Measurements from ENCODE around the gene FNTB. TPM values are rescaled to one million over a fixed set of nuclear protein-coding genes. Genes with fewer than 3 reads are reported as not detected.

FNTB gene
- total and polyA plus RNA-seq, 9 of the 15 experiments (the other 6 are each of a cell fraction or from before 2014, with no cell fraction given): 6.9 to 23.2 (median 12.2) TPM

DNA sequence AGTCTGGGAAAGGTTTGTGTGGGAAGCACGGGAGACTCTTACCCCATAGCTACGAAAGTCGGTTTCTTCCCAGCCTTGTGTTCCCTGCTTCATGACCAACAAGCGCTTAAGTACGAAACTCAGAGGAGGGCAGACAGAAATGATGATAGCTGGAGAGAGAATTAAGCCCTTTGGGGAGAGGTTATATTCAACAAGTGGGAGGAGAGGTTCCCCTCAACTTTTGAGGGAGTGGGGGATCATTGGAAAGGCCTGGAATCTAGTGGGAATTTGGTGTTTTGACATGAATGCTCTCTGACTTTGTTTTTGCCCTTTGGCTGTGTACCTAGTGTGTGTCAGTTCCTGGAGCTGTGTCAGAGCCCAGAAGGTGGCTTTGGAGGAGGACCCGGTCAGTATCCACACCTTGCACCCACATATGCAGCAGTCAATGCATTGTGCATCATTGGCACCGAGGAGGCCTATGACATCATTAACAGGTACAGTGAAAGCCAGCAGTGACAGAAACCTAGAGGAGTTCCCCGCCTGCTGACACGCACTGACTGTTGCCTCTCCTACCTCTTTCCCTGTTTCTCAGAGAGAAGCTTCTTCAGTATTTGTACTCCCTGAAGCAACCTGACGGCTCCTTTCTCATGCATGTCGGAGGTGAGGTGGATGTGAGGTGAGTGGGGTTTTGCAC lies 40.6 kb downstream of the FNTB start (continued):
- no peak for TF ChIP-seq GABPB2 (CRISPR knock-in tag; conservative IDR thresholded peaks at IDR 0.05)
- TF ChIP-seq SMARCA4 (IDR thresholded peaks at IDR 0.05): no peak
- TF ChIP-seq, protein P1, sequence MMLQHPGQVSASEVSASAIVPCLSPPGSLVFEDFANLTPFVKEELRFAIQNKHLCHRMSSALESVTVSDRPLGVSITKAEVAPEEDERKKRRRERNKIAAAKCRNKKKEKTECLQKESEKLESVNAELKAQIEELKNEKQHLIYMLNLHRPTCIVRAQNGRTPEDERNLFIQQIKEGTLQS (IDR thresholded peaks at IDR 0.05): no peak
- TF ChIP-seq, protein P1 (CRISPR knock-in tag; conservative IDR thresholded peaks at IDR 0.05): no peak
- TF ChIP-seq L3MBTL2 (IDR thresholded peaks at IDR 0.05): no peak
- TF ChIP-seq, protein P2, sequence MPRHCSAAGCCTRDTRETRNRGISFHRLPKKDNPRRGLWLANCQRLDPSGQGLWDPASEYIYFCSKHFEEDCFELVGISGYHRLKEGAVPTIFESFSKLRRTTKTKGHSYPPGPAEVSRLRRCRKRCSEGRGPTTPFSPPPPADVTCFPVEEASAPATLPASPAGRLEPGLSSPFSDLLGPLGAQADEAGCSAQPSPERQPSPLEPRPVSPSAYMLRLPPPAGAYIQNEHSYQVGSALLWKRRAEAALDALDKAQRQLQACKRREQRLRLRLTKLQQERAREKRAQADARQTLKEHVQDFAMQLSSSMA (CRISPR knock-in tag; IDR thresholded peaks at IDR 0.05): no peak
- TF ChIP-seq CBX2 (IDR thresholded peaks at IDR 0.05; ENCODE audit: insufficient read depth, low read length, poor library complexity, severe bottlenecking): no peak
- TF ChIP-seq MYC (IDR thresholded peaks at IDR 0.05; ENCODE audit: low read depth, low read length): no peak
- no peak for TF ChIP-seq MYC (CRISPR knock-in tag; IDR thresholded peaks at IDR 0.05; ENCODE audit: borderline replicate concordance, low read depth)
- TF ChIP-seq, protein P3, sequence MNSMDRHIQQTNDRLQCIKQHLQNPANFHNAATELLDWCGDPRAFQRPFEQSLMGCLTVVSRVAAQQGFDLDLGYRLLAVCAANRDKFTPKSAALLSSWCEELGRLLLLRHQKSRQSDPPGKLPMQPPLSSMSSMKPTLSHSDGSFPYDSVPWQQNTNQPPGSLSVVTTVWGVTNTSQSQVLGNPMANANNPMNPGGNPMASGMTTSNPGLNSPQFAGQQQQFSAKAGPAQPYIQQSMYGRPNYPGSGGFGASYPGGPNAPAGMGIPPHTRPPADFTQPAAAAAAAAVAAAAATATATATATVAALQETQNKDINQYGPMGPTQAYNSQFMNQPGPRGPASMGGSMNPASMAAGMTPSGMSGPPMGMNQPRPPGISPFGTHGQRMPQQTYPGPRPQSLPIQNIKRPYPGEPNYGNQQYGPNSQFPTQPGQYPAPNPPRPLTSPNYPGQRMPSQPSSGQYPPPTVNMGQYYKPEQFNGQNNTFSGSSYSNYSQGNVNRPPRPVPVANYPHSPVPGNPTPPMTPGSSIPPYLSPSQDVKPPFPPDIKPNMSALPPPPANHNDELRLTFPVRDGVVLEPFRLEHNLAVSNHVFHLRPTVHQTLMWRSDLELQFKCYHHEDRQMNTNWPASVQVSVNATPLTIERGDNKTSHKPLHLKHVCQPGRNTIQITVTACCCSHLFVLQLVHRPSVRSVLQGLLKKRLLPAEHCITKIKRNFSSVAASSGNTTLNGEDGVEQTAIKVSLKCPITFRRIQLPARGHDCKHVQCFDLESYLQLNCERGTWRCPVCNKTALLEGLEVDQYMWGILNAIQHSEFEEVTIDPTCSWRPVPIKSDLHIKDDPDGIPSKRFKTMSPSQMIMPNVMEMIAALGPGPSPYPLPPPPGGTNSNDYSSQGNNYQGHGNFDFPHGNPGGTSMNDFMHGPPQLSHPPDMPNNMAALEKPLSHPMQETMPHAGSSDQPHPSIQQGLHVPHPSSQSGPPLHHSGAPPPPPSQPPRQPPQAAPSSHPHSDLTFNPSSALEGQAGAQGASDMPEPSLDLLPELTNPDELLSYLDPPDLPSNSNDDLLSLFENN (IDR thresholded peaks at IDR 0.05; ENCODE audit: low read depth in 2 of 2, low read length in 2 of 2): no peak
- no peak for TF ChIP-seq ZNF431 (CRISPR knock-in tag; IDR thresholded peaks at IDR 0.05)

All from K562 (cell line).